Measurements from ENCODE around the gene LILRB2.
"Not testable (repeated sequence)": the region's sequence is repeated elsewhere in the genome, so short reads cannot be mapped to it uniquely, and the experiment has no call there.

The LILRB2 gene

DNA sequence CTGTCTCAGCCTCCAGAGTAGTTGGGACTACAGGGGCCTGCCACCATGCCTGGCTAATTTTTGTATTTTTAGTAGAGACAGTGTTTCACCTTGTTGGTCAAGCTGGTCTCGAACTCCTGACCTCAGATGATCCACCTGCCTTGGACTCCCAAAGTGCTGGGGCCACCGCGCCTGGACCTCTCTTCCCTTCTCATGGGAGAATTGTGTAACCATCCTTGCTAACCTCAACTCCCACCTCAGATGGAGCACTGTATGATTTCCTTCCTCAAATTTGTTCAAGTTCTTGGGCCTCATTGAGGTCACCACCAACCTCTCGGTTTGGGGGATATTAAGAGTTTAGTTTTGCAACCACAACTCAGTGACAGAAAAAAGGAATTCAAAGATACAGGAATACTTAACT, 21.3 kb upstream of the LILRB2 start:
- no peak for DNase-seq

DNA sequence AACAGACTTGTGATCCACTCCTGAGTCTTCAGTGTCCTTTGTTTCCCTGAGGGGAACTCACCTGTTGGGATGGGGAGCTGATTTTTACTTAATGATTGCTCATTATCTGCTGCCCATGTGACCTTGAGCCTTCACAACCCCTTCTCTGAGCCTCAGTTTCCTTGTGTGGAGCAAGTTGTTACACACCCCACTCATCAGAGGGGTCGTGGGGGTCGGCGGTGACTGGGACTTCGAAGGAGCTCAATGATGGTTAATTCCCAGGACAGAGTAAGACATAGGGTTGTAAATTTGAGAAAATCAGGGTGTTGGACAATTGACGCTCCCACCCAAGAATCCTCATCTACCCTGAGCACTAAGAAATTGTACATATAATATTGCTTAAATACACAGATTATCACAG, 18.6 kb upstream of the LILRB2 start:
- no peak for DNase-seq

DNA sequence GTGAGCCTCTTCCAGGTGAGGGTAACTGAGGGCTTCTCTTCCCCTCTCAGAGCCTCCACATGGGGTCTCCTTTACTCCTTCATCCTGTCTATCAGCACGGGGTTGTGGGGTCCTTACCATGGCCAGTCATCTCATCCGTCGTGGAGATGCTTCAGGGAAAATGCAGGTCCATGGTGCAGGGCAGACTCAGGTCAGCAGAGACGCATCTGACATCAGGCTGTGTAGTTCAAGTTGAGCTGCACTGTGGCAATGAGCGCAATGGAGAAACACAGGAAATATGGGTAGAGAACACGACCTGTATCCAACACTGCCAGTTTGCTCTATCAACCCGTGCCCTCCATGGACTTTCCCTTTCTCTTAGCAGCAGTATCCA, 18.2 kb upstream of the LILRB2 start:
- DNase-seq: no peak

GRCh38 chr19:54298357-54299125, 17.6 kb upstream of the LILRB2 start:
- DNase-seq: no peak

DNA sequence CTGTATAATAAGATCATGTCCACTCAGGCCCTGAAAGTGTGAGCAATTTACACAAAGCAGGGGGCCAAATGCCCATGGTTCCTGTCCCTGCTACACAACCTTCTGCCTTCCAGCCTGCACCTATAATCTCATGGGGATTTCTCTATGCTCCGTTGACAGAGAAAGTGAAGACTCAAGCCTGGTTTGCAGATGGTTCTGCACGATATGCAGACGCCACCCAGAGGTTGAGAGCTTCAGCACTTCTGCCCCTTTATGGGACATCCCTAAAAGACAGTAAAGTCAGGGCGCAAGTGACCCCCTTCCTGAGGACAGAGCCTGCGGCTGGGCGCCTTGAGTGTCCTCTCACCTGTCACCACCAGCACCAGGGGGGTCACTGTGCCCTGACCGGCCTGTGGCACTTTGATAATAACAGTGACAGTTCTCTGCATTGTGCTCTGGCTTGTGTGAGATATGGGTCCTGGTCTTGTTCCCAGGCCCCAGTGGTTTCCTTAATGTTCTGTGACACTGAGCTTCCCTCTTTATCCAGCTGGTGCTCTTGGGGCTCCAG, 16.9 kb upstream of the LILRB2 start:
- no peak for DNase-seq

DNA sequence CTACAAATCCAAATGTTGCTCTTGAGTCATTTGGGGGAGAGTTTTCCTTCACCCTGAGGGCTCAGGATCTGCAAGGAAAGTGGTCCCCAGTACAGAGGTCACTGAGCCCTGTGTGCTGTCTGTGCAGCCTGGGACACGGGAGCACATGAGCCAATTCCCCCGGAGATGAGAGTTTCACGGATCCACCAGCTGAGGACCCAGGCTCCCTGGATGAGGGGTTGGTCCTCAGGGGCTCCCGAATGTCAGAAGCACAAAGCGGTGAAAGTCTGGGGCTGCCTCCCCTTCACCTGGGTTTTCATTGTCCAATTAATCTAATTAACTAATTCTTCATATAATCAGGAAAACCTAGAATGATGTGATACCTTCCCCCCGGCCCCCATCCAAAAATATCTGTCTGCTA, 13.6 kb upstream of the LILRB2 start:
- no peak for DNase-seq

DNA sequence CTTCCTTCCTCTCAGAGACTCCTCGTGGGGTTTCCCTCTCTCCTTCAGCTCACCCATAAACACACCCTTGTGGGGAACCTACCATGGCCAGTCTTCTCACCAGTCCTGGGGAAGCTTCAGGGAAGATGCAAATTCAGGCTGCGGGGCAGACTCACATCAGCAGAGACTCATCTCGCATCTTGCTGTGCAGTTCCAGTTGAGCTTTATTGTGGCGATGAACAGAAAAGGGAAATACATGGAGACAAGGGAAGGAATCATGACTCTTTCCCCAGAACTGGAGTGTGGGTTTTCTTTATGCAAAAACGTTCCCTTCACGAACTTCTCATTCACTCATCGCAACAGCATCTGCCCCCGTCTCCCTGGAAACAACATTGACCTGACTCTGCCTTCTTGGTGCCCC, 8.2 kb upstream of the LILRB2 start:
- not testable (repeated sequence) for DNase-seq

GRCh38 chr19:54287456-54287855, 6.5 kb upstream of the LILRB2 start:
- no peak for DNase-seq

DNA sequence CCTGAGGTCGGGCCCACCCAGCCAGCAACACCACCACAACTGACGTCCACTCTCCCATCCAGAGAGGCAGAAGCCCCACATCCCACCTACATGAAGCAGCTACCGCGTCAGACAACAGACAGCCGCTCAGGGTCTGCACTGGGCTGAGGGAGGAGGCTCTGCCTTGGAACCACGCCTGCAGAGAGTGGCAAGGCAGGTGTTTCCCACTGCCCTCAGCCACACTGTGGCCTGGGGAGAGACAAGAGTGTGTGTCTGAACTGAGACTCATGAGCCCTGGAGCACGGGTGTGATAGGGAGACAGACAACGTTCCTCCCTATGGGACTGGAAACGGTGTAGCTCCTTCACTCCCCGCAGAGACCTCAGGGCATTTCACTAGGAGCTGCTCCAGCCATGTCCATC, 5.4 kb upstream of the LILRB2 start:
- DNase-seq: not testable (repeated sequence)

DNA sequence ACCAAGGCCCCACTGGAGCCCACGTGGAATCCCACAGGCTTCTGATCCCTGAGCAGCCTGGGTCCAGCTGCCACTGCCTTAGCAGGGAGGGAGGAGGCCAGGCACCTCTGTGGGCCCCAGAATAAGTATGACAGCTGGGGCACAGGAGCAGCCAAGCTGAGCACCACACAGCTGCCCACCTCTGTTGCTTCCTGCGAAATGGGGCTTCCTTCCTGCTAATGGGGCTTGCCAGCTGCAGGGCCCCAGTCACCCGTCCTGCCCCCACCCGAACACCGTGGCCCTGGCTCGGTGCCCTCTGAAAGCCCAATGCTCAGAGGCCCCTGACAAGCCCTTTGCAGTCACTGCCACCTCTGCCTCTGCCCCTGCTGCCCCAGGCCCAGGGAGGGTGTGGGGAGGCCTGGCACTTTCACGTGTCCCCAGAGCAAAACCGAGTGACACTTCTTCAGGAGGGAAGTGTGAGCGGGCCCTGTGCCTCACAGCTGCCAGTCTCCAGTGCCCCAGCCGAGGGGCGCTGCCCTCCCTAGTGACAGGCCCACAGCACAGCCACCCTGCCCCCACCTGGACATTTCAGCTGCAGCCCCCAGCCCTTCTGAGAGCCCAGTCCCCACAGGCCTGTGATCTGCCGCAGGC, 4.6 kb upstream of the LILRB2 start:
- not testable (repeated sequence) for DNase-seq

- DNase-seq: no peak
Observed at GRCh38 chr19:54282686-54283470, 2.0 kb upstream of the LILRB2 start.

- not testable (repeated sequence) for DNase-seq
Observed at GRCh38 chr19:54281729-54282075, 792 bp upstream of the LILRB2 start.

DNA sequence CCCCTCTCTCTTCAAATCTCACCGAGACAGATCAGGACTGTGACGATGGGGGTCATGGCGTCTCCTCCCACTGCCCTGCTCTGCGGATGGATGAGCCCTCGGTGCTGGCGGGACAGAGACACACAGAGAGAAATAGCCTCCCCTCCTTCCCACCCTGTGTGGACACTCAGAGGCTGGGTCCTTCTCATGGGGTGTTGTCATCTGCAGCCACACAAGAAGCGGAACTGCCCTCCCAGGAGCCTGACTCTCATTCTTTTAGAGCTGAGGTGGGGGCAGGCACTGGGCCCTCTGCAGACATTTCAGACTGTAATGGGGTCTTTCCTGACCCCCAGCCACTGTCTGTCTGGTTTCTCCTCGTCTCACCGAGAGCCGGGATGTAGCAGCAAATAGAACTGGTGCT, 469 bp downstream of the LILRB2 start:
- not testable (repeated sequence) for DNase-seq

DNA sequence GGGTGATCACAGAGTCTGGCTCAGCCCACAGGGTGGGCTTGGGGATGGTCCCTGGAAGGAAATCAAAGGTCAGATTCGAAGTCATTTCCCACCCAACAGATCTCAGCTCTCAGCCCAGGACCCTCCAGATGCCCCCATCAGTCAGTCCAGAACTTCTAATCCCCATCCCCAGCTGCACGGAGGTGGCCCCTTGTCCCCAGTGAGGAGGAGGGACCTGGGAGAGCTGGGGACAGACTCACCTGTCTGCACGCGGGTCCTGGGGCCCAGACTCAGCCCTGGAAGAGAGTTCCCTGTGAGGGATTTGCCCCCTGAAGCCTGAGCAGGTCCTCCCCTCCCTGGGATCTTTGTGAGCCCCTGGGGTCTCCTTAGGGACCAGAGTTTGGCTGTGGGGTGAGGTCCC, 885 bp downstream of the LILRB2 start:
- not testable (repeated sequence) for DNase-seq

DNA sequence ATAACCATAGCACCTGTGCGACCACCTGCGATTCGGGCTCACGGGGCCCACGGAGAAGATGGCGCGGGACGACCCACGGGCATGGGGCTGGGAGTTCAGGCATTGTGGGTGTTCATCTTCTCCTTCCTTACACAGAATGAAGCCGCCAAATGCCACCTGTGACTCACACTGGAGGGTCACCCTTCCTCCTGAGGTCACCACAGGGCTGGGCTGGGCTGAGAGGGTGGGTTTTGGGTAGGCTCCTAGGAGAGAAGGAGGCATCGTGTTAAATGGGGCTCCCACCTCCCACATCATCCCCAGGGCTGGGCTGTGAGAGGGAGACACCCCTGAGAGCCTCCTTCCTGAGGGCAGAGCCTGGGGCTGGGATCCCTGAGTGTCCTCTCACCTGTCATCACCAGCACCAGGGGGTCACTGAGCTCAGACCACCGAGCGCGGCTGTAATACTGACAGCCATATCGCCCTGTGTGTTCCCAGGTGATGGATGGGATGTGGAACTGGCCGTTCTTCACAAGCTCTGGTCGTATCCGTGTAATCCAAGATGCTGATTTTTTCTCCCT, 1.4 kb downstream of the LILRB2 start:
- no peak for DNase-seq

DNA sequence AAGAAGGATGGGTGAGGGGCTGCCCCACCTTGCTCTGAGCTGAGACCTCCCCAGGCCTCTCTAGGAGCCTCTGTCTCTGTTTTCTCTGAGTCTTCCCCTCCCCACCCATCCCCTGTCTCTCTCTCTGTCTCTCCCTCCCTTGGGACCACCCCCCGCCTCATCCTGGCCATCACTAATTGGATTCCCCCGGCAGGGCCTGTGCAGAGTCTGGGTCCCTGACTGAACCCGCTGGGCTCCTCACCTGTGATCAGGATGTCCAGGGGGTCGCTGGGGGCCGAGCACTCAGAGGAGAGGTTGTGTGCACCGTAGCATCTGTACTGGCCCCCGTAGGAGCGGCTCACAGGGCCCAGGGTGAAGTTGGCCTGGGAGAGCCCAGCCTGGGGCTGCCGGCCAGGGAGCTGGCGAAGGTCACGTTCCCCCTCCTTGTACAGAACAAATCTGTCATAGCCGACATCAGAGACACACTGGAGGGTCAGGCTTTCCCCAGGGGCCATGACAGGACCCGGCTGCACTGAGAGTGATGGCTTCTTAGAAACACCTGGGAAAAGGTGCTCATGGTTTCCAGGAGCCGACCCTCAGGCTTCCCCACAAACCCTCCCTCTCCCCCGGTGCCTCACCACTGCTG, 2.2 kb downstream of the LILRB2 start:
- not testable (repeated sequence) for DNase-seq

GRCh38 chr19:54278056-54278455, 2.9 kb downstream of the LILRB2 start:
- not testable (repeated sequence) for DNase-seq

- DNase-seq: not testable (repeated sequence)
Observed at GRCh38 chr19:54277111-54277615, 3.7 kb downstream of the LILRB2 start.

DNA sequence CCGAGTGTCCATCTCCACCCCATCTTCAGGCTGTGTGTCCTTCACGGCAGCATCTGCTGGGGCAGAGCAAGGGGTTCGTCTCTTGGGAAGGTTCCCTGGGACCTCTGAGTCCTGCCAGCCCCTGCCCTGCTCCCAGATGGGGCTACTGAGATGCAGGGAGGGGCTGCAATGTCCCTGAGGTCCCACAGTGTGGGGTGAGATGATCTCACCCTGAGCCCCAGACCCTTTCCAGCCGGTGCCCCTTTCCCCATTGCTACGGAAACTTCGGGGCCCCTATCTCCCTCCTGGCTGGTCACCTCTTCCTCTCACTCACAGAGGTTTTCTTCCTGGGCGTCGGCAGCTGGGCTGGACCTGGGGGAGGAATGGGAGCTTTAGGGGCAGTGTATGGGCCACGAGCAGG, 5.0 kb downstream of the LILRB2 start:
- DNase-seq: no peak

DNA sequence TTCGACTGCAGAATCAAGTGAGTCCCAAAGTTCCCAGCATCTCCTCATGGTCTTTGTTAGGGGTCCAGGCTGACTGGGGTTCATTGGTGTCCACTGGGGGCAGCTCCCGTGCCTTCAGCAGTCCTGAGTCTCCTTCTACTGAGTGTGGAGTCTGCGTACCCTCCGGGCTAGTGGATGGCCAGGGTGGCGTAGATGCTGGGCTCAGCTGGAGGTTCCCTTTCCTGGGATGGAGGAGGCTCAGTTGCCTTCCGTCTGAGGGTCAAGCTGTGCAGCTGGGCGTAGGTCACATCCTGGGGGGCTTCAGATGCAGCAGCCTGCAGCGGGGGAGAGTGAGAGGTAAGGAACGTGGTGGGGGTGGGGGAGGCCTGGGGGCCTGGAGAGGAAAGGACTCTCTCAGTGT, 6.4 kb downstream of the LILRB2 start:
- DNase-seq: not testable (repeated sequence)

- DNase-seq: no peak
Observed at GRCh38 chr19:54273821-54274220, 7.1 kb downstream of the LILRB2 start.

GRCh38 chr19:54272181-54272580, 8.7 kb downstream of the LILRB2 start:
- not testable (repeated sequence) for DNase-seq

DNA sequence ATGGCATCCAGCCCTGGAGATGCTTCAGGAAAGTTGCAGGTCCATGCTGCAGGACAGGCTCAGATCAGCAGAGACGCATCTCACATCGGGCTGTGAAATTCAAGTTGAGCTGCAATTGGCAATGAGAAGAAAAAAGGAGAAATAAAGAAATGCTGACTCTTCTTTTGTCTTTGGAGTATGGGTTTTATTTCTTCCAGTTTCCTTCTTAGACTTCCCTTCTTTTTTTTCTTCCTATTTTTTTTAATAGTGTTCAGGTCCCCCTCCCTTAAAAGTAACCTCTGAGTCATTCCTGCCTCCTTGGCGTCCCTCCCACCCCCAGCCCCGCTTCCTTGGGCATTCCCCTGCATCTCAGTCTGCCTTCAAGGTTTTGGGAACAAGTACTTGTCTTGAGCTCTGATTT, 9.3 kb downstream of the LILRB2 start:
- not testable (repeated sequence) for DNase-seq

All from NCI-H1092 treated with DMSO at 0.1 percent for 48 hours (cell line).